HG03066 (cell line): ENCODE results near the gene RAC3.
"Not testable (repeated sequence)": the region's sequence is repeated elsewhere in the genome, so short reads cannot be mapped to it uniquely, and the experiment has no call there.

Experiments used
- ATAC-seq: cut with Tn5 transposase; IDR thresholded peaks from one replicate; pipeline ENCODE4 v1.9.1; 2021; ENCODE audit warnings: low read depth; ENCODE audit not compliant: unreplicated experiment

RAC3 gene

GRCh38 chr17:82037889-82038195 is 6.4 kb downstream of the RAC3 start:
- no peak for ATAC-seq

GRCh38 chr17:82038796-82039409 is 7.4 kb downstream of the RAC3 start:
- ATAC-seq: not testable (repeated sequence)

- no peak for ATAC-seq
These were observed 8.3 kb downstream of the RAC3 start for GRCh38 chr17:82039695-82040299.

GRCh38 chr17:82041144-82041814 is 9.8 kb downstream of the RAC3 start:
- no peak for ATAC-seq

GRCh38 chr17:82042649-82043048 is 11.2 kb downstream of the RAC3 start:
- no peak for ATAC-seq

- ATAC-seq: no peak
These were observed 12.0 kb downstream of the RAC3 start for GRCh38 chr17:82043507-82043906.

- ATAC-seq: no peak
These were observed 14.5 kb downstream of the RAC3 start for GRCh38 chr17:82045936-82046484.

GRCh38 chr17:82046903-82047302 is 15.4 kb downstream of the RAC3 start:
- no peak for ATAC-seq

- no peak for ATAC-seq
These were observed 15.9 kb downstream of the RAC3 start for GRCh38 chr17:82047379-82047778.

GRCh38 chr17:82047914-82048570 is 16.6 kb downstream of the RAC3 start:
- ATAC-seq: no peak

- no peak for ATAC-seq
These were observed 17.1 kb downstream of the RAC3 start for GRCh38 chr17:82048571-82048971.

GRCh38 chr17:82049106-82049505 is 17.6 kb downstream of the RAC3 start:
- no peak for ATAC-seq

- no peak for ATAC-seq
These were observed 18.1 kb downstream of the RAC3 start for GRCh38 chr17:82049521-82049971.

- ATAC-seq: no peak
These were observed 18.8 kb downstream of the RAC3 start for GRCh38 chr17:82050152-82050760.

- ATAC-seq: no peak
These were observed 19.5 kb downstream of the RAC3 start for GRCh38 chr17:82050761-82051641.

GRCh38 chr17:82051776-82052637 is 20.5 kb downstream of the RAC3 start, which contains the start of the genes GPS1 and RFNG:
TSS of gene GPS1 (plus strand) at chr17:82051898. CDS start at chr17:82051932, 34 bp downstream.
TSS of gene RFNG (minus strand) at chr17:82051811. CDS start at chr17:82051766, 45 bp downstream.
- ATAC-seq: no peak

GRCh38 chr17:82052638-82053059 is 21.2 kb downstream of the RAC3 start:
- ATAC-seq: no peak

- ATAC-seq: no peak
These were observed 21.7 kb downstream of the RAC3 start for GRCh38 chr17:82053130-82053529.
